Measurements from ENCODE around the gene MPP3. TPM values are rescaled to one million over a fixed set of nuclear protein-coding genes. Genes with fewer than 3 reads are reported as not detected.

The MPP3 gene
- total and polyA plus RNA-seq, 2 donors (not counting 1 experiment from before 2014, with no cell fraction given): 0.16 TPM; not detected in 1

DNA sequence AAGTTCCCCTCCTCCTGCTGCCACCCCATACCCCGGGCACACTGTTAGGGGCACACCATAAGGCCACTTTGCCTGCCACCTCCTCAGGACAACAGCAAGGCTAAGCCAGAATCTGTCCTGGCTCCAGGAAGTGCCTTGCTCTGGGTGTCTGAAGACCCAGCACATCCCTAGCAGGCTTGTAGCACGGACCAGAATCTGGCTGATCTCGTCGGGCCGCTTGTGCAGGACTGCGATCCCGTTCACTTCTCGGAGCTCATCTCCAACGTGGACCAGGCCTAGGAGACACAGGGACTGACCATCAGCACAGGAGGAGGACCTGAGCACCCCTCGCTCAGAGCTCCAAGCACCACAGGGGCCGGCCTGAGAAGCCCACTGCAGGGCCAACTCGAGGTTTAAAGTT, 7.4 kb downstream of the MPP3 start:
- H3K9me3 ChIP-seq (ENCODE audit: control extremely low read depth in 1 of 3, control insufficient read depth in 2 of 3, insufficient read depth in 1 of 3, low read length in 2 of 3): no peaks in the 10 kb centered on the region
- no peaks in the 10 kb centered on the region for H3K36me3 ChIP-seq (replicated peaks in 1 of 2; ENCODE audit: control extremely low read depth in 1 of 2, control insufficient read depth in 1 of 2, extremely low read depth in 1 of 2, insufficient read depth in 2 of 2, low read length in 1 of 2)
- H3K4me1 ChIP-seq (ENCODE audit: control insufficient read depth in 2 of 2, insufficient read depth in 2 of 2, low read length in 2 of 2): no peaks in the 10 kb centered on the region
- no peaks in the 10 kb centered on the region for H3K4me1 Mint-ChIP-seq
- 93% methylated on average over 12 of the region's 12 CpGs for WGBS (ENCODE audit: insufficient coverage)
- H3K9me3 Mint-ChIP-seq (ENCODE audit: insufficient read depth): no peaks in the 10 kb centered on the region
- H3K4me3 ChIP-seq (ENCODE audit: control extremely low read depth in 1 of 5, extremely low read depth in 1 of 5, insufficient read depth in 1 of 5, low read depth in 2 of 5, low read length in 4 of 5): no peak overlapping the region
- no peak overlapping the region for H3K27ac Mint-ChIP-seq
- peaks cover 27% of the 10 kb centered on the region for H3K27me3 Mint-ChIP-seq
- no peaks in the 10 kb centered on the region for H3K79me2 ChIP-seq (ENCODE audit: control insufficient read depth, insufficient read depth, low read length)
- no peak overlapping the region for H3K9ac ChIP-seq (ENCODE audit: low read length)
- intact Hi-C loops (cut with micrococcal nuclease): no loop called here
- ChIA-PET POLR2A (no interaction called here), CTCF (no interaction called here)
- DNase-seq (no peak), ATAC-seq (ENCODE audit: low read depth) (no peak)
- no peak overlapping the region for H3K4me3 Mint-ChIP-seq
- H3K27ac ChIP-seq (ENCODE audit: low read length in 2 of 2): no peak overlapping the region
- no peaks in the 10 kb centered on the region for H3K27me3 ChIP-seq (replicated peaks in 1 of 4; ENCODE audit: control extremely low read depth in 1 of 4, control insufficient read depth in 3 of 4, insufficient read depth in 4 of 4, low read length in 3 of 4)
- TF ChIP-seq, protein P1, sequence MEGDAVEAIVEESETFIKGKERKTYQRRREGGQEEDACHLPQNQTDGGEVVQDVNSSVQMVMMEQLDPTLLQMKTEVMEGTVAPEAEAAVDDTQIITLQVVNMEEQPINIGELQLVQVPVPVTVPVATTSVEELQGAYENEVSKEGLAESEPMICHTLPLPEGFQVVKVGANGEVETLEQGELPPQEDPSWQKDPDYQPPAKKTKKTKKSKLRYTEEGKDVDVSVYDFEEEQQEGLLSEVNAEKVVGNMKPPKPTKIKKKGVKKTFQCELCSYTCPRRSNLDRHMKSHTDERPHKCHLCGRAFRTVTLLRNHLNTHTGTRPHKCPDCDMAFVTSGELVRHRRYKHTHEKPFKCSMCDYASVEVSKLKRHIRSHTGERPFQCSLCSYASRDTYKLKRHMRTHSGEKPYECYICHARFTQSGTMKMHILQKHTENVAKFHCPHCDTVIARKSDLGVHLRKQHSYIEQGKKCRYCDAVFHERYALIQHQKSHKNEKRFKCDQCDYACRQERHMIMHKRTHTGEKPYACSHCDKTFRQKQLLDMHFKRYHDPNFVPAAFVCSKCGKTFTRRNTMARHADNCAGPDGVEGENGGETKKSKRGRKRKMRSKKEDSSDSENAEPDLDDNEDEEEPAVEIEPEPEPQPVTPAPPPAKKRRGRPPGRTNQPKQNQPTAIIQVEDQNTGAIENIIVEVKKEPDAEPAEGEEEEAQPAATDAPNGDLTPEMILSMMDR (IDR thresholded peaks at IDR 0.05): no peak
- TF ChIP-seq EZH2 (IDR thresholded peaks at IDR 0.05; ENCODE audit: borderline replicate concordance, insufficient read depth, low read depth, low read length, poor library complexity, severe bottlenecking): no peak
- H4K20me1 ChIP-seq (ENCODE audit: control insufficient read depth, insufficient read depth, low read length, poor library complexity, severe bottlenecking): no peaks in the 10 kb centered on the region
- H2AFZ ChIP-seq (ENCODE audit: insufficient read depth, low read depth, low read length, poor library complexity, severe bottlenecking): no peak overlapping the region
- H3K4me2 ChIP-seq (replicated peaks; ENCODE audit: low read depth, low read length, poor library complexity, severe bottlenecking): no peak overlapping the region

DNA sequence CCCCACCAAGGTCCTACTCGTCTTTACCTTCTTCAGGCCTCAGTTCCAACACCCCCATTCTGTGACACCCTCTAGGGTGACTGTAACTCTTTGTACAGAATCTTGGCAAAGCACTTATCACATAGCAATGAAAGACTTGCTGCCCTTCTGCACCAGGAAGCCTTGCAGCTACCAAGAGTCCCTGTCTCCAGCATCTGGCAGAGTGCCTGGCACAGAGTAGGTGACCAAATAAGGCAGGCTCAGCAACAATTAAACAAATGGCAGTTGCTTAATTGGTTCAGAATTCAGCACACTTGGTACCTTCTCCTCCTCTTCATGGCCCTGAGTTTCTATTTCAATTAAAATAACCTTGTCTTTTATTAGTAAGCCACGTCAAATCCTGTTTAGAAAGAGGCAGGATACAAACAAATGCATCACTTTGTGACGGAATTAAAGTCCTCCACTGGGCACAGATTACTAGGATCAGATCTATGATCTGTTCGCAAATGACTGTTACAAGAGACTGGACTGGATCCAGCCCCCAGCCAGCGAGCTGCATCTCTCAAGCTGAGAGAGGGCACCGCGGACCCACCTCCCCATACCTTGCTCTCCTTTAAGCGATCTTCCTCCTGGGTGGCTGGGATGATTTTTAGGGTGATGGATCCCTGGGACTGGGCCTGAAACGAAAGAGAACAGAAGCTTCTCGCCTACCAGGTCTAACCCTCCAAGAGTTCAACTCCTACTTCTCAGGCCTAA, 9.4 kb downstream of the MPP3 start:
- CTCF ChIA-PET: no interaction called here
- Histone ChIP-seq H3K4me1 (ENCODE audit: control insufficient read depth in 2 of 2, insufficient read depth in 2 of 2, low read length in 2 of 2) (no peaks in the 10 kb centered on the region), H3K9ac (ENCODE audit: low read length) (no peak overlapping the region), H3K27me3 (replicated peaks in 1 of 4; ENCODE audit: control extremely low read depth in 1 of 4, control insufficient read depth in 3 of 4, insufficient read depth in 4 of 4, low read length in 3 of 4) (no peaks in the 10 kb centered on the region), H3K79me2 (ENCODE audit: control insufficient read depth, insufficient read depth, low read length) (no peaks in the 10 kb centered on the region), H2AFZ (ENCODE audit: insufficient read depth, low read depth, low read length, poor library complexity, severe bottlenecking) (no peak overlapping the region), H3K4me3 (ENCODE audit: control extremely low read depth in 1 of 5, extremely low read depth in 1 of 5, insufficient read depth in 1 of 5, low read depth in 2 of 5, low read length in 4 of 5) (no peak overlapping the region), H3K36me3 (replicated peaks in 1 of 2; ENCODE audit: control extremely low read depth in 1 of 2, control insufficient read depth in 1 of 2, extremely low read depth in 1 of 2, insufficient read depth in 2 of 2, low read length in 1 of 2) (no peaks in the 10 kb centered on the region), H3K9me3 (ENCODE audit: control extremely low read depth in 1 of 3, control insufficient read depth in 2 of 3, insufficient read depth in 1 of 3, low read length in 2 of 3) (no peaks in the 10 kb centered on the region), H3K4me2 (replicated peaks; ENCODE audit: low read depth, low read length, poor library complexity, severe bottlenecking) (no peak overlapping the region), H3K27ac (ENCODE audit: low read length in 2 of 2) (no peak overlapping the region), H4K20me1 (ENCODE audit: control insufficient read depth, insufficient read depth, low read length, poor library complexity, severe bottlenecking) (no peaks in the 10 kb centered on the region)
- H3K9me3 Mint-ChIP-seq (ENCODE audit: insufficient read depth): no peaks in the 10 kb centered on the region
- no peak for TF ChIP-seq EZH2 (IDR thresholded peaks at IDR 0.05; ENCODE audit: borderline replicate concordance, insufficient read depth, low read depth, low read length, poor library complexity, severe bottlenecking)
- no peak overlapping the region for H3K27ac Mint-ChIP-seq
- no peaks in the 10 kb centered on the region for H3K4me1 Mint-ChIP-seq
- peaks cover 18% of the 10 kb centered on the region for H3K27me3 Mint-ChIP-seq
- 85% methylated on average over 4 of the region's 10 CpGs for WGBS (ENCODE audit: insufficient coverage)
- POLR2A ChIA-PET: no interaction called here
- intact Hi-C loops (cut with micrococcal nuclease): no loop called here
- DNase-seq (no peak), ATAC-seq (ENCODE audit: low read depth) (no peak)
- H3K4me3 Mint-ChIP-seq: no peak overlapping the region
